ENCODE data around the gene HEPACAM.

HEPACAM gene

GRCh38 chr11:124942466-124943253 is 6.8 kb upstream of the HEPACAM start:
- DNase-seq = peak; percentile 44

GRCh38 chr11:124941703-124942102 is 5.9 kb upstream of the HEPACAM start:
- no peak for DNase-seq

GRCh38 chr11:124938970-124939369 is 3.1 kb upstream of the HEPACAM start:
- no peak for DNase-seq

- no peak for DNase-seq
These were observed 2.4 kb upstream of the HEPACAM start for GRCh38 chr11:124938206-124938765.

- no peak for DNase-seq
These were observed 1.6 kb upstream of the HEPACAM start for GRCh38 chr11:124937336-124937935.

- DNase-seq = no peak
These were observed 842 bp downstream of the HEPACAM start for GRCh38 chr11:124934862-124935547.

- DNase-seq = no peak
These were observed 5.0 kb downstream of the HEPACAM start for GRCh38 chr11:124930799-124931198.

GRCh38 chr11:124928942-124929665 is 6.7 kb downstream of the HEPACAM start:
- no peak for DNase-seq

GRCh38 chr11:124923296-124923695 is 12.6 kb downstream of the HEPACAM start:
- no peak for DNase-seq

GRCh38 chr11:124922831-124923230 is 13.0 kb downstream of the HEPACAM start:
- no peak for DNase-seq

GRCh38 chr11:124920870-124921609 is 14.8 kb downstream of the HEPACAM start:
- DNase-seq = peak; percentile 92

GRCh38 chr11:124920356-124920755 is 15.5 kb downstream of the HEPACAM start:
- DNase-seq = no peak

- DNase-seq = no peak
These were observed 15.9 kb downstream of the HEPACAM start for GRCh38 chr11:124919898-124920297.

GRCh38 chr11:124918950-124919349 is 16.9 kb downstream of the HEPACAM start, which contains the start of gene HEPN1:
HEPN1 (plus strand) TSS chr11:124919250.
- no peak for DNase-seq

- no peak for DNase-seq
These were observed 18.7 kb downstream of the HEPACAM start for GRCh38 chr11:124917115-124917637.

- DNase-seq = no peak
These were observed 19.5 kb downstream of the HEPACAM start for GRCh38 chr11:124916370-124916710.

GRCh38 chr11:124915541-124916369 is 20.1 kb downstream of the HEPACAM start:
- DNase-seq = no peak

- no peak for DNase-seq
These were observed 33.2 kb downstream of the HEPACAM start for GRCh38 chr11:124902616-124903015.

- DNase-seq = no peak
These were observed 35.4 kb downstream of the HEPACAM start for GRCh38 chr11:124900464-124900863.

GRCh38 chr11:124899383-124900145 is 36.3 kb downstream of the HEPACAM start:
- DNase-seq = no peak

Data from retina (tissue), 1 donor.